H1 (cell line): ENCODE data around the gene CLEC4F.

ENCODE experiments used
- CEBPB ChIP-seq: IDR thresholded peaks from 2 replicates; pipeline ENCODE4 v1.6.1; 2012; ENCODE audit warnings: low read depth, low read length
- CREB1 ChIP-seq: IDR thresholded peaks from 2 replicates; pipeline ENCODE4 v1.6.1; 2012; ENCODE audit warnings: inconsistent platforms
- EGR1 ChIP-seq: IDR thresholded peaks from 2 replicates; pipeline ENCODE4 v1.6.1; 2011; ENCODE audit warnings: low read depth, low read length, borderline replicate concordance
- EZH2 ChIP-seq: fragments of 200-600 bp; sonication (generic); IDR thresholded peaks from 2 replicates; pipeline ENCODE4 v1.7.1; 2012; ENCODE audit warnings: low read depth, mild to moderate bottlenecking, moderate library complexity, low read length, inconsistent platforms; ENCODE audit not compliant: severe bottlenecking
- KDM4A ChIP-seq: IDR thresholded peaks from one replicate; pipeline ENCODE4 v1.7.1; 2012; ENCODE audit warnings: low read depth, mild to moderate bottlenecking, moderate library complexity, low read length, inconsistent platforms; ENCODE audit not compliant: severe bottlenecking
- KDM5A ChIP-seq: fragments of 200-600 bp; IDR thresholded peaks from 2 replicates; pipeline ENCODE4 v1.7.1; 2012; ENCODE audit warnings: mild to moderate bottlenecking, low read length, inconsistent platforms, mixed read lengths
- POLR2AphosphoS5 ChIP-seq: IDR thresholded peaks from 2 replicates; pipeline ENCODE4 v1.6.1; 2011; ENCODE audit warnings: low read depth, low read length
- RAD21 ChIP-seq, 2 experiments: IDR thresholded peaks in 1 of 2; conservative IDR thresholded peaks in 1 of 2; 2 replicates each; pipeline ENCODE4 v1.6.1; 2011; ENCODE audit warnings: low read depth in 2 of 2, low read length in 2 of 2, improper control_type of control experiment in 1 of 2, inconsistent platforms in 1 of 2, mild to moderate bottlenecking in 1 of 2, moderate library complexity in 1 of 2
- SP1 ChIP-seq: IDR thresholded peaks from 2 replicates; pipeline ENCODE4 v1.6.1; 2011; ENCODE audit warnings: low read depth, low read length
- SRF ChIP-seq: IDR thresholded peaks from 2 replicates; pipeline ENCODE4 v1.6.1; 2011; ENCODE audit warnings: mild to moderate bottlenecking, low read depth, low read length, moderate library complexity
- TF ChIP-seq, protein P1 (sequence below), 3 experiments: IDR thresholded peaks; 1 replicate in 2 of 3; 2 replicates in 1 of 3; pipeline versions ENCODE4 v1.5.1 to v1.6.1; 2011; ENCODE audit warnings: low read length in 3 of 3, mild to moderate bottlenecking in 3 of 3, inconsistent platforms in 2 of 3, low read depth in 1 of 3, moderate library complexity in 1 of 3; ENCODE audit not compliant: insufficient read depth in 1 of 3; ENCODE audit errors: control extremely low read depth in 1 of 3
- TF ChIP-seq, protein P2 (sequence below): IDR thresholded peaks from 2 replicates; pipeline ENCODE4 v1.6.1; 2011; ENCODE audit warnings: low read length, improper control_type of control experiment
- TF ChIP-seq, protein P3 (sequence below): IDR thresholded peaks from 2 replicates; pipeline ENCODE4 v1.6.1; 2011; ENCODE audit warnings: low read depth, mild to moderate bottlenecking, low read length; ENCODE audit not compliant: insufficient read depth

DNA sequence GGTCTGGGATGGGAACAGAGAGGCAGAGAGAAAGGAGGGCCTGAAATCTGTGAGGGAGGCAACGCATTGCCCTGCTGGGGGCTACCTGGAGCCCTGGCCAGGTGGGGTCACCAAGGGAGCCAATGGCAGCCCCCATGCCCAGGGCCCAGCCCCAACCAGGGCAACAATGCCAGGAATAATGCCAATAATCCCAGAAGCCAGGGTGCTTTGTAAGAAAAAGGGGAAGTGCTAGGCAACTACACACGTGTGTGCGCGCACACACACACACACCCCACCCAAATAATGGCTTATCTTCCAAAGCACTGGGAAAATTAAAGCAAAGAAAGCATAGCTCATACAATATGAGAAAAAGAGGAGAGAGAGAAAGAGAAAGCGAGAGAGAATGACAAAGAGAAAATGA, 7.0 kb upstream of the CLEC4F start:
- TF ChIP-seq KDM4A (no peak), SRF (no peak), SP1 (no peak), POLR2AphosphoS5 (no peak), EGR1 (no peak), CREB1 (no peak), RAD21 (IDR thresholded peaks at IDR 0.05 in 1 of 2, conservative IDR thresholded peaks at IDR 0.05 in 1 of 2; ENCODE audit: low read depth in 2 of 2, low read length in 2 of 2) (no peak), KDM5A (no peak), CEBPB (no peak), EZH2 (no peak)
- TF ChIP-seq, protein P1, sequence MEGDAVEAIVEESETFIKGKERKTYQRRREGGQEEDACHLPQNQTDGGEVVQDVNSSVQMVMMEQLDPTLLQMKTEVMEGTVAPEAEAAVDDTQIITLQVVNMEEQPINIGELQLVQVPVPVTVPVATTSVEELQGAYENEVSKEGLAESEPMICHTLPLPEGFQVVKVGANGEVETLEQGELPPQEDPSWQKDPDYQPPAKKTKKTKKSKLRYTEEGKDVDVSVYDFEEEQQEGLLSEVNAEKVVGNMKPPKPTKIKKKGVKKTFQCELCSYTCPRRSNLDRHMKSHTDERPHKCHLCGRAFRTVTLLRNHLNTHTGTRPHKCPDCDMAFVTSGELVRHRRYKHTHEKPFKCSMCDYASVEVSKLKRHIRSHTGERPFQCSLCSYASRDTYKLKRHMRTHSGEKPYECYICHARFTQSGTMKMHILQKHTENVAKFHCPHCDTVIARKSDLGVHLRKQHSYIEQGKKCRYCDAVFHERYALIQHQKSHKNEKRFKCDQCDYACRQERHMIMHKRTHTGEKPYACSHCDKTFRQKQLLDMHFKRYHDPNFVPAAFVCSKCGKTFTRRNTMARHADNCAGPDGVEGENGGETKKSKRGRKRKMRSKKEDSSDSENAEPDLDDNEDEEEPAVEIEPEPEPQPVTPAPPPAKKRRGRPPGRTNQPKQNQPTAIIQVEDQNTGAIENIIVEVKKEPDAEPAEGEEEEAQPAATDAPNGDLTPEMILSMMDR (IDR thresholded peaks at IDR 0.05; ENCODE audit: control extremely low read depth in 1 of 3, insufficient read depth in 1 of 3, low read depth in 1 of 3, low read length in 3 of 3): no peak
- TF ChIP-seq, protein P2, sequence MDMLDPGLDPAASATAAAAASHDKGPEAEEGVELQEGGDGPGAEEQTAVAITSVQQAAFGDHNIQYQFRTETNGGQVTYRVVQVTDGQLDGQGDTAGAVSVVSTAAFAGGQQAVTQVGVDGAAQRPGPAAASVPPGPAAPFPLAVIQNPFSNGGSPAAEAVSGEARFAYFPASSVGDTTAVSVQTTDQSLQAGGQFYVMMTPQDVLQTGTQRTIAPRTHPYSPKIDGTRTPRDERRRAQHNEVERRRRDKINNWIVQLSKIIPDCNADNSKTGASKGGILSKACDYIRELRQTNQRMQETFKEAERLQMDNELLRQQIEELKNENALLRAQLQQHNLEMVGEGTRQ: no peak
- TF ChIP-seq, protein P3, sequence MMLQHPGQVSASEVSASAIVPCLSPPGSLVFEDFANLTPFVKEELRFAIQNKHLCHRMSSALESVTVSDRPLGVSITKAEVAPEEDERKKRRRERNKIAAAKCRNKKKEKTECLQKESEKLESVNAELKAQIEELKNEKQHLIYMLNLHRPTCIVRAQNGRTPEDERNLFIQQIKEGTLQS: no peak
